Heart left ventricle (tissue), 16 donors: ENCODE results near the gene RAMP2. TPM values are rescaled to one million over a fixed set of nuclear protein-coding genes. Genes with fewer than 3 reads are reported as not detected.

Experiments
- ATAC-seq, 4 donors: fragments of 200-7000 bp; cut with Tn5 transposase; one replicate each; pipeline ENCODE4 v1.9.1; 2020 to 2022; ENCODE audit warnings: moderate library complexity in 4 of 4, mild to moderate bottlenecking in 3 of 4, moderate number of reproducible peaks in 1 of 4
- DNase-seq, 5 donors: peaks; one replicate each; pipeline ENCODE4 v3.0.0-alpha.2; 2020
- H3K27ac ChIP-seq, 12 donors: fragments of 200-600 bp; sonication (generic) in 4 of 12; one replicate each; pipeline versions ENCODE4 v1.5.0 to v1.8.0; 2016 to 2022; ENCODE audit warnings: mild to moderate bottlenecking in 2 of 12
- H3K27me3 ChIP-seq, 9 donors: fragments of 200-600 bp; sonication (generic) in 2 of 9; one replicate each; pipeline versions ENCODE4 v1.5.1 to v1.8.0; 2016 to 2022; ENCODE audit warnings: mild to moderate bottlenecking in 3 of 9
- H3K36me3 ChIP-seq, 9 donors: fragments of 200-600 bp; sonication (generic) in 2 of 9; one replicate each; pipeline versions ENCODE4 v1.5.0 to v1.8.0; 2018 to 2022; ENCODE audit warnings: mild to moderate bottlenecking in 2 of 9
- H3K4me1 ChIP-seq, 12 donors: fragments of 200-600 bp; sonication (generic) in 4 of 12; one replicate each; pipeline versions ENCODE4 v1.5.0 to v1.8.0; 2016 to 2022; ENCODE audit warnings: mild to moderate bottlenecking in 3 of 12
- H3K4me3 ChIP-seq, 12 donors: fragments of 200-600 bp; sonication (generic) in 4 of 12; one replicate each; pipeline versions ENCODE4 v1.5.0 to v1.8.0; 2017 to 2022; ENCODE audit warnings: mild to moderate bottlenecking in 9 of 12, moderate library complexity in 4 of 12
- H3K9me3 ChIP-seq, 12 donors: fragments of 200-600 bp; sonication (generic) in 4 of 12; one replicate each; pipeline versions ENCODE4 v1.5.0 to v1.8.0; 2016 to 2022; ENCODE audit warnings: mild to moderate bottlenecking in 1 of 12
- POLR2A ChIP-seq, 2 donors: fragments of 450-650 bp; IDR thresholded peaks; one replicate each; pipeline ENCODE4 v1.6.1; 2017; ENCODE audit warnings: antibody characterized with exemption in 2 of 2, mild to moderate bottlenecking in 2 of 2, moderate library complexity in 2 of 2
- WGBS, 4 donors: extraction: QIAGEN DNeasy Blood & Tissue Kit in 2 of 4; methylation state at CpG; one replicate each; pipeline versions ENCODE4 v1.1.5 to v1.1.7; 2013 to 2018; 5-methylcytosine and 5-hydroxymethylcytosine counted together
- intact Hi-C, 10 donors: fragments of 100-400 bp; cut with DNase I; formaldehyde crosslinking; loops; one replicate each; pipeline versions ENCODE4 v1.11.1 to v1.14.2; 2022
- polyA plus RNA-seq, 2 donors: library from polyadenylated mRNA; stranded (reverse); fragments of 200-250 nt; gene quantifications; one replicate each; pipeline ENCODE4 v1.2.3, GENCODE V29; 2013
- total RNA-seq, 9 donors: library from RNA; depleted of rRNA in 2 of 9; stranded (reverse); fragments of >200 nt in 2 of 9; fragmentation: NEBNext Ultra II Directional in 3 of 9; extraction: Animal tissue kit (Norgen Biotek cat#: 25700) in 3 of 9; gene quantifications; one replicate each; pipeline versions ENCODE4 v1.1.0 to v1.2.4, GENCODE V29; 2016 to 2023
- TF ChIP-seq, protein P1 (sequence below), 12 donors: fragments of 200-600 bp; sonication (generic) in 4 of 12; IDR thresholded peaks; one replicate each; pipeline versions ENCODE4 v1.5.0 to v1.8.0; 2018 to 2022; ENCODE audit warnings: antibody characterized with exemption in 12 of 12, mild to moderate bottlenecking in 5 of 12
- donor health status: ischemic (EF 13 %, LVEDD 7.1; RV severe dilation, severe dysfunction).
- donor health status: healthy with polysubstance abuse.
- donor health status: DM: no; HTN: yes; CAD: no.
- donor health status: DM: no; HTN: no; CAD: no.
- donor health status: ischemic (EF 25% LVEDD 6.9; RV normal size, moderate dysfunction).
- donor health status: ischemic (EF 25% LVEDD 5.7; RV mildly dilated, moderate dysfunction).
- donor health status: healthy.
- donor health status: DM: yes; HTN: yes; CAD: no.
- donor health status: ischemic (EF 35%, LVEDD 5.7; RV mildly dilated, moderate dysfunction).
- donor health status: nonischemic (EF 11% LVEDD 7.7; RV severe dilation, severe dysfunction).
- donor health status: DM: yes; HTN: yes; CAD: no.
- donor health status: PGD.
- donor health status: ischemic (EF 29% LVEDD 5.4; RV normal size, mild dysfunction).
- donor health status: nonischemic (EF 23%, LVEDD 6.1; RV moderate dilation, normal function).

Gene RAMP2
- total and polyA plus RNA-seq, 11 donors: 31.2 to 82.0 (median 39.7) TPM

DNA sequence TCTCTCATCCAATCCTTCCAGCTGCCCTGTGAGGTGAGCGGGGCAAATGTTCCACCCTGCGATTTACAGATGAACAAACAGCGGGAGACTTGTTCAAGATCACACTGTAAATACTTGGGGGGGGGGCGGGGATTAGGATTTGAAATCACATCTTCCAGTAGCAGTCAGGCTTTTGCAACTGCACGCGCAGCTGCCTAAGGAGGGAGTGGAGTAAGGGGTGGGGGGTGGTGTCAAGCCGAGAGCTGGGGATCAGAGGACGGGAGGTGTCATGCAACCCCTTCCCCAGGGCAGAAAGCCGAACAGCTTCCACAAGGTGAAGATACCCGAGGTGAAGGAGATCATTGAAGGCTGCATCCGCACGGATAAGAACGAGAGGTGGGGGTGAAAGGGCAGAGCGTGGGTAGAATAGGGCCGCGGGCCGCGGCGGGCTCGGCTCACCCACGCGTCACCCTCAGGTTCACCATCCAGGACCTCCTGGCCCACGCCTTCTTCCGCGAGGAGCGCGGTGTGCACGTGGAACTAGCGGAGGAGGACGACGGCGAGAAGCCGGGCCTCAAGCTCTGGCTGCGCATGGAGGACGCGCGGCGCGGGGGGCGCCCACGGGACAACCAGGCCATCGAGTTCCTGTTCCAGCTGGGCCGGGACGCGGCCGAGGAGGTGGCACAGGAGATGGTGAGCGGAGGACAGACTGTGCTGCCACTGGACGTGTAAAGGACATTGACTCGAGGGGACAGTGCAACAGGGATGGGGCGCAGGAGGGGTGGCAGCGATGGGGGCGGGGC is 24.0 kb downstream of the RAMP2 start:
- TF ChIP-seq, protein P1, sequence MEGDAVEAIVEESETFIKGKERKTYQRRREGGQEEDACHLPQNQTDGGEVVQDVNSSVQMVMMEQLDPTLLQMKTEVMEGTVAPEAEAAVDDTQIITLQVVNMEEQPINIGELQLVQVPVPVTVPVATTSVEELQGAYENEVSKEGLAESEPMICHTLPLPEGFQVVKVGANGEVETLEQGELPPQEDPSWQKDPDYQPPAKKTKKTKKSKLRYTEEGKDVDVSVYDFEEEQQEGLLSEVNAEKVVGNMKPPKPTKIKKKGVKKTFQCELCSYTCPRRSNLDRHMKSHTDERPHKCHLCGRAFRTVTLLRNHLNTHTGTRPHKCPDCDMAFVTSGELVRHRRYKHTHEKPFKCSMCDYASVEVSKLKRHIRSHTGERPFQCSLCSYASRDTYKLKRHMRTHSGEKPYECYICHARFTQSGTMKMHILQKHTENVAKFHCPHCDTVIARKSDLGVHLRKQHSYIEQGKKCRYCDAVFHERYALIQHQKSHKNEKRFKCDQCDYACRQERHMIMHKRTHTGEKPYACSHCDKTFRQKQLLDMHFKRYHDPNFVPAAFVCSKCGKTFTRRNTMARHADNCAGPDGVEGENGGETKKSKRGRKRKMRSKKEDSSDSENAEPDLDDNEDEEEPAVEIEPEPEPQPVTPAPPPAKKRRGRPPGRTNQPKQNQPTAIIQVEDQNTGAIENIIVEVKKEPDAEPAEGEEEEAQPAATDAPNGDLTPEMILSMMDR (IDR thresholded peaks at IDR 0.05): no peak
- Histone ChIP-seq H3K4me1 (peaks cover 0 to 30% (median 12%) of the 10 kb centered on the region in 12 donors), H3K27me3 (peaks cover 26 to 87% (median 63%) of the 10 kb centered on the region in 9 donors), H3K9me3 (no peaks in the 10 kb centered on the region), H3K4me3 (no peak overlapping the region), H3K36me3 (no peaks in the 10 kb centered on the region), H3K27ac (no peak overlapping the region)
- no peak for DNase-seq
- ATAC-seq: no peak
- intact Hi-C loops: no loop called here
- WGBS, 4 donors: 9 to 34% (median 16%) methylated on average over 40 to 52 of the region's 52 CpGs

DNA sequence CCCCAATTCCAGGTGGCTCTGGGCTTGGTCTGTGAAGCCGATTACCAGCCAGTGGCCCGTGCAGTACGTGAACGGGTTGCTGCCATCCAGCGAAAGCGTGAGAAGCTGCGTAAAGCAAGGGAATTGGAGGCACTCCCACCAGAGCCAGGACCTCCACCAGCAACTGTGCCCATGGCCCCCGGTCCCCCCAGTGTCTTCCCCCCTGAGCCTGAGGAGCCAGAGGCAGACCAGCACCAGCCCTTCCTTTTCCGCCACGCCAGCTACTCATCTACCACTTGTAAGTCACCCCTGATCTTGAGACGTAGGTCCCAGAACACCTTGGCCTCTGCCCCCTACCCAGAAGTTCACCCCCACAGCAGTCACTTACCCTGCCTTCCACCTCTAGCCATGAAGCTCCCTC is 26.2 kb downstream of the RAMP2 start:
- intact Hi-C loops: no loop called here
- H3K27ac ChIP-seq: no peak overlapping the region
- H3K9me3 ChIP-seq: no peaks in the 10 kb centered on the region
- peaks cover 0 to 21% (median 5%) of the 10 kb centered on the region in 12 donors for H3K4me1 ChIP-seq
- peaks cover 19 to 64% (median 42%) of the 10 kb centered on the region in 9 donors for H3K27me3 ChIP-seq
- TF ChIP-seq POLR2A (IDR thresholded peaks at IDR 0.05): no peak
- TF ChIP-seq, protein P1 (IDR thresholded peaks at IDR 0.05): no peak
- no peak overlapping the region for H3K4me3 ChIP-seq
- WGBS, 4 donors: 83 to 88% (median 85%) methylated on average over 11 of the region's 11 CpGs
- no peaks in the 10 kb centered on the region for H3K36me3 ChIP-seq
- no peak for ATAC-seq
- no peak for DNase-seq

DNA sequence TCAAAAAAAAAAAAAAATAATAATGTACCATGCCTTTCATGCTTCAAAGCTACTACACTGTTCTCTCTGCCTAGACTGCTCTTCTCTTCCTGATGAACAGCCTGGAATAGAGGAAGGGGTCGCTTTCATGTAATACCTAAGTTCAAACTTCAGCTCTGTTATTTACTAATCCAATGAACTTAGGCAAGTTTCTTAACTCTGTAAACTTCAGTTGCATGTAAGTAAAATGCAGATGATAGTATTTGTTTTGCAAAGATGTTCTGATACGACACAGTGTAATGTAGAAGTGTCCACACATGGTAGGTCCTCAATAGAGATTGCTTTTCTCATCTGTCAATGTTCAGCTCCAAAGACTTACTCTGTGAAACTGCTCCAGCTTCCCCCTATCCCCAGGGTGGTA is 30.9 kb downstream of the RAMP2 start:
- no peak for TF ChIP-seq POLR2A (IDR thresholded peaks at IDR 0.05)
- TF ChIP-seq, protein P1 (IDR thresholded peaks at IDR 0.05): no peak
- H3K27ac ChIP-seq: no peak overlapping the region
- ATAC-seq: no peak
- intact Hi-C loops: no loop called here
- no peak overlapping the region for H3K4me3 ChIP-seq
- H3K9me3 ChIP-seq: no peaks in the 10 kb centered on the region
- DNase-seq: no peak
- peaks cover 0 to 7% (median 3%) of the 10 kb centered on the region in 12 donors for H3K4me1 ChIP-seq
- 70 to 84% (median 78%) methylated on average over 2 of the region's 2 CpGs for whole genome bisulfite sequencing, 4 donors
- peaks cover 0 to 17% (median 3%) of the 10 kb centered on the region in 9 donors for H3K27me3 ChIP-seq
- peaks cover 0 to 15% (median 4%) of the 10 kb centered on the region in 9 donors for H3K36me3 ChIP-seq

DNA sequence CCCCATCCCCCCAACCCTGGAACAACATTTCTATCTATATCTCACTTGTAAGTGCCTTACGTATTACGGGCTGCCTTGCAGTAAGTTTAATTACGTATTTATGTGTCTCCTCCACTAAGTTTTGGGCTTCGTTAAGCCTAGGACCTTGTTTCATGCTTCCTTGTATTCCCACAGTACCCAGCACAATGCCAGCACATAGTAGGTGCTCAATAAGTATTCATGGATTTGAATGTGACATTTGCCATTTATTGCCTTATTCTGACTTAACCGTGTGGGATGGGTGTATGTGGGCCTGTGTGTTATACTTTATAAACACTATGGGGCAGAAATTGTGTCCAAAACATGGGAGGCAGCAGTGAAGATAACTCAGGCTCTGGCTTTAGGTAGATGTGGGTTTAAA is 31.5 kb downstream of the RAMP2 start:
- DNase-seq: no peak
- no peak for ATAC-seq
- Histone ChIP-seq H3K9me3 (no peaks in the 10 kb centered on the region), H3K4me3 (no peak overlapping the region), H3K4me1 (peaks cover 3 to 13% (median 9%) of the 10 kb centered on the region in 12 donors), H3K36me3 (peaks cover 0 to 18% (median 4%) of the 10 kb centered on the region in 9 donors), H3K27me3 (peaks cover 0 to 12% (median 0%) of the 10 kb centered on the region in 9 donors), H3K27ac (no peak overlapping the region)
- intact Hi-C loops: no loop called here
- TF ChIP-seq POLR2A (IDR thresholded peaks at IDR 0.05): no peak
- TF ChIP-seq, protein P1 (IDR thresholded peaks at IDR 0.05): no peak
- 58 to 68% (median 63%) methylated on average over 5 of the region's 5 CpGs for WGBS, 4 donors
